VCaP (cell line): ENCODE results near the gene CHRNE.

Source experiments
- H3K27ac ChIP-seq: fragments of 450-650 bp; 2 replicates; pipeline ENCODE4 v1.5.1; 2017
- CTCF ChIP-seq: fragments of 450-650 bp; conservative IDR thresholded peaks from 2 replicates; pipeline ENCODE4 v1.5.1; 2017; ENCODE audit warnings: mild to moderate bottlenecking, moderate library complexity

CHRNE gene

GRCh38 chr17:4896332-4897197, 6.3 kb downstream of the CHRNE start:
- no peak for TF ChIP-seq CTCF
- no peak overlapping the region for H3K27ac ChIP-seq

DNA sequence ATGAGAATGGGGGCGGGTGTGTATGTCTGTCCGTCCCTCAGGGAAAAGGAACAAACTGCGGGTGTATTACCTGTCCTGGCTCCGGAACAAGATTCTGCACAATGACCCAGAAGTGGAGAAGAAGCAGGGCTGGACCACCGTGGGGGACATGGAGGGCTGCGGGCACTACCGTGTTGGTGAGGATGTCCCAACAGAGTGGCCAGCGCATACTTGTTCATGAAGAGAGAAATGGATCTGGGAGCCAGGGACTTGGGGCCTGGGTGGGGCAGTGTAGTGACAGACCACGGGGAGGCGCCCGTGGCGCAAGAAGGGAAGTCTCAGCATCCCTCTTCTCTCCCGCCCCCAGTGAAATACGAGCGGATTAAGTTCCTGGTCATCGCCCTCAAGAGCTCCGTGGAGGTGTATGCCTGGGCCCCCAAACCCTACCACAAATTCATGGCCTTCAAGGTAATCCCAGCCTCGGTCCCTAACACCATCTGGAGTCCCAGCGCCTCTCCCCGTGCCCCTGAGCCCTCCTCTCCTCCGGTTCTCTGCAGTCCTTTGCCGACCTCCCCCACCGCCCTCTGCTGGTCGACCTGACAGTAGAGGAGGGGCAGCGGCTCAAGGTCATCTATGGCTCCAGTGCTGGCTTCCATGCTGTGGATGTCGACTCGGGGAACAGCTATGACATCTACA, 7.1 kb downstream of the CHRNE start:
- TF ChIP-seq CTCF: no peak
- no peak overlapping the region for H3K27ac ChIP-seq

- no peak for TF ChIP-seq CTCF
- no peak overlapping the region for H3K27ac ChIP-seq
These were observed 7.8 kb downstream of the CHRNE start for GRCh38 chr17:4895121-4895520.

DNA sequence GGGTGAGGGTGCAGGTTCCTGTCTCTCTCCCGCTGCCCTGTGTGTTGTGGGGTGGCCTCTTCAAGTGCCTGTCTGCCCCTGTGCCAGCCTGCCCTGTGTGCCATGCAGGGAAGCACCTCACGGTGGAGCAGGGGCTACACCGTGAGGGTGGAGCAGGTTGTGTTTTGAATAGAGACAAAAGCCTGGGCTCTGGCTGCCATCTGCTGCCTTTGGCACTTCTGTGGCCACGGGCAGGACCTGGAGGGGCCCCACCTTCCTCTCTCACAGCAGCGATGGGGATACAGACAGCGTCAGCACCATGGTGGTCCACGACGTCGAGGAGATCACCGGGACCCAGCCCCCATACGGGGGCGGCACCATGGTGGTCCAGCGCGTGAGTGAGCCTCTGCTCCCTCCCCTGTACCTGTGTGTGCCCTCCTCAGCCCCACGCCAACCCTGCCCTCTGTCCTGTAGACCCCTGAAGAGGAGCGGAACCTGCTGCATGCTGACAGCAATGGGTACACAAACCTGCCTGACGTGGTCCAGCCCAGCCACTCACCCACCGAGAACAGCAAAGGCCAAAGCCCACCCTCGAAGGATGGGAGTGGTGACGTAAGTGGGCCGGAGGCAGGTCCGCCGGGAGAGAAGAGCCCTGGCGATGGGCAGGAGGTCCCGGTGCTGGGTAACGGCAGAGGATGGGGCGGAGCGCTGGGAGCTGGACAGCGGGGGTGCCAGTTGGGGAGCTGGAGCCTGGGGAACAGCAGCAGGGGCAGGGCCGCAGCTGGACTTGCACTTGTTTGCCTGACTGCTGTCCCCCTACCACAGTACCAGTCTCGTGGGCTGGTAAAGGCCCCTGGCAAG, 9.0 kb downstream of the CHRNE start:
- H3K27ac ChIP-seq: no peak overlapping the region
- no peak for TF ChIP-seq CTCF

GRCh38 chr17:4893272-4893671, 9.6 kb downstream of the CHRNE start:
- H3K27ac ChIP-seq: no peak overlapping the region
- TF ChIP-seq CTCF: no peak

GRCh38 chr17:4892499-4893221, 10.2 kb downstream of the CHRNE start:
- no peak overlapping the region for H3K27ac ChIP-seq

More at GRCh38 chr17:4892499-4893221, 10.2 kb downstream of the CHRNE start:
- TF ChIP-seq CTCF: no peak
